Keratinocyte (primary cell): ENCODE results near the gene TEKTIP1. TPM values are rescaled to one million over a fixed set of nuclear protein-coding genes. Genes with fewer than 3 reads are reported as not detected.

Experiments
- DNase-seq: peaks from one replicate; pipeline ENCODE4 v3.0.0-alpha.2; 2011; ENCODE audit warnings: low read depth, missing footprints, low spot score
- FAIRE-seq: peaks from 2 replicates; lab custom pipeline; 2011; peaks lifted over from hg19 to GRCh38; lab: Jason Lieb, UNC
- H2AFZ ChIP-seq: 2 replicates; pipeline ENCODE4 v1.6.0; 2012; ENCODE audit warnings: low read length, control low read depth, inconsistent platforms; ENCODE audit not compliant: control insufficient read depth
- H3K27ac ChIP-seq: 2 replicates; pipeline ENCODE4 v1.5.1; 2011; ENCODE audit warnings: low read length; ENCODE audit not compliant: control insufficient read depth, insufficient read depth
- H3K27me3 ChIP-seq: 3 replicates; pipeline ENCODE4 v1.6.0; 2011; ENCODE audit warnings: low read length; ENCODE audit not compliant: control insufficient read depth, insufficient read depth; ENCODE audit errors: extremely low read depth
- H3K36me3 ChIP-seq, 2 experiments: 2 replicates in 1 of 2; 3 replicates in 1 of 2; pipeline ENCODE4 v1.5.1; 2011; ENCODE audit warnings: low read length in 2 of 2, mild to moderate bottlenecking in 1 of 2; ENCODE audit not compliant: control insufficient read depth in 2 of 2, insufficient read depth in 2 of 2; ENCODE audit errors: extremely low read depth in 1 of 2
- H3K4me1 ChIP-seq: 3 replicates; pipeline ENCODE4 v1.5.1; 2011; ENCODE audit warnings: low read length; ENCODE audit not compliant: control insufficient read depth, insufficient read depth; ENCODE audit errors: extremely low read depth
- H3K4me2 ChIP-seq: 3 replicates; pipeline ENCODE4 v1.6.0; 2011; ENCODE audit warnings: low read depth, low read length; ENCODE audit not compliant: control insufficient read depth, insufficient read depth; ENCODE audit errors: extremely low read depth
- H3K4me3 ChIP-seq, 3 experiments: fragments of 200-600 bp in 1 of 3; sonication (generic) in 1 of 3; 2 replicates in 2 of 3; 3 replicates in 1 of 3; pipeline ENCODE4 v1.5.1; 2011 to 2016; ENCODE audit warnings: low read length in 3 of 3, mild to moderate bottlenecking in 3 of 3, control low read depth in 2 of 3, inconsistent platforms in 1 of 3, low read depth in 1 of 3, mixed read lengths in 1 of 3, mixed run types in 1 of 3, moderate library complexity in 1 of 3; ENCODE audit not compliant: control insufficient read depth in 2 of 3, insufficient read depth in 2 of 3; ENCODE audit errors: extremely low read depth in 1 of 3
- H3K79me2 ChIP-seq: 2 replicates; pipeline ENCODE4 v1.6.0; 2012; ENCODE audit warnings: low read length; ENCODE audit not compliant: control insufficient read depth, insufficient read depth
- H3K9ac ChIP-seq: 3 replicates; pipeline ENCODE4 v1.6.0; 2011; ENCODE audit warnings: low read length; ENCODE audit not compliant: control insufficient read depth, insufficient read depth; ENCODE audit errors: extremely low read depth
- H3K9me1 ChIP-seq: 3 replicates; pipeline ENCODE4 v1.6.0; 2011; ENCODE audit warnings: low read length; ENCODE audit not compliant: control insufficient read depth, insufficient read depth; ENCODE audit errors: extremely low read depth
- H3K9me3 ChIP-seq: 2 replicates; pipeline ENCODE4 v1.5.1; 2012; ENCODE audit warnings: low read depth, low read length; ENCODE audit not compliant: control insufficient read depth
- H4K20me1 ChIP-seq: 3 replicates; pipeline ENCODE4 v1.6.0; 2011; ENCODE audit warnings: low read length; ENCODE audit not compliant: control insufficient read depth, insufficient read depth; ENCODE audit errors: extremely low read depth
- CTCF ChIP-seq, 3 experiments: IDR thresholded peaks in 1 of 3; conservative IDR thresholded peaks in 1 of 3; optimal IDR thresholded peaks in 1 of 3; 2 replicates in 2 of 3; 3 replicates in 1 of 3; pipeline versions ENCODE3 to v1.5.1; 2011; ENCODE audit warnings: low read length in 3 of 3, mild to moderate bottlenecking in 3 of 3, moderate library complexity in 2 of 3, control low read depth in 1 of 3, inconsistent platforms in 1 of 3; ENCODE audit not compliant: insufficient read depth in 2 of 3; ENCODE audit errors: extremely low read depth in 1 of 3
- EZH2 ChIP-seq: IDR thresholded peaks from one replicate; pipeline ENCODE4 v1.6.1; 2012; ENCODE audit warnings: inconsistent platforms, mild to moderate bottlenecking, low read length, moderate library complexity
- dilution Hi-C: fragments of 300-500 bp; cut with MboI; formaldehyde crosslinking; loops from one replicate; pipeline ENCODE4 v1.7.0; 2020; ENCODE audit warnings: low sequenced_read_pairs; ENCODE audit not compliant: extremely low pct_ligation_motif_present
- polyA plus RNA-seq, 5 experiments: library from polyadenylated mRNA; depleted of rRNA in 3 of 5; stranded (reverse) in 3 of 5; stranded (forward) in 1 of 5; unstranded in 1 of 5; fragments of >200 nt; gene quantifications; 1 replicate in 1 of 5; 2 replicates in 3 of 5; 3 replicates in 1 of 5; pipeline versions ENCODE4 v1.2.1 to v1.2.3, GENCODE V29; 2011 to 2012; ENCODE audit warnings: missing spikeins in 2 of 5, low read depth in 1 of 5, low replicate concordance in 1 of 5

Gene TEKTIP1
- polyA plus RNA-seq, 1 donor (not counting 4 experiments of a cell fraction or from before 2014, with no cell fraction given) = not detected

GRCh38 chr19:3500429-3501101 lies 38.4 kb upstream of the TEKTIP1 start, which contains the start of gene DOHH:
TSS of gene DOHH (minus strand) at chr19:3500674. CDS start at chr19:3496814, 3,860 bp downstream.
- Histone ChIP-seq H3K36me3 (peaks cover 0 to 11% of the 10 kb centered on the region in 2 experiments), H3K9me3 (no peaks in the 10 kb centered on the region), H3K4me1 (peaks cover 10% of the 10 kb centered on the region), H2AFZ (peak within 1 kb of the TSS; percentile 99), H3K9me1 (peaks cover 3% of the 10 kb centered on the region), H3K9ac (peak within 1 kb of the TSS; percentile 99), H3K27ac (peak within 1 kb of the TSS; percentile 99), H3K4me2 (peak within 1 kb of the TSS; percentile 92), H3K79me2 (peaks cover 30% of the 10 kb centered on the region), H3K27me3 (no peaks in the 10 kb centered on the region), H4K20me1 (no peaks in the 10 kb centered on the region), H3K4me3 (peak within 1 kb of the TSS; percentile 78 to 99 (median 97))
- dilution Hi-C loops = no loop called here
- FAIRE-seq (peak; percentile 76), DNase-seq (peak; percentile 93)
- TF ChIP-seq EZH2 (no peak), CTCF (optimal IDR thresholded peaks at IDR 0.05 in 1 of 3, IDR thresholded peaks at IDR 0.05 in 1 of 3, conservative IDR thresholded peaks at IDR 0.05 in 1 of 3; ENCODE audit: extremely low read depth in 1 of 3, insufficient read depth in 2 of 3, low read length in 3 of 3) (no peak)

GRCh38 chr19:3501780-3502179 lies 37.2 kb upstream of the TEKTIP1 start:
- Histone ChIP-seq H3K9ac (no peak overlapping the region), H2AFZ (no peak overlapping the region), H4K20me1 (no peaks in the 10 kb centered on the region), H3K27ac (no peak overlapping the region), H3K4me2 (no peak overlapping the region), H3K4me1 (peaks cover 10% of the 10 kb centered on the region), H3K9me1 (peaks cover 3% of the 10 kb centered on the region), H3K27me3 (no peaks in the 10 kb centered on the region), H3K36me3 (peaks cover 0 to 6% of the 10 kb centered on the region in 2 experiments), H3K9me3 (no peaks in the 10 kb centered on the region), H3K4me3 (no peak overlapping the region), H3K79me2 (peaks cover 34% of the 10 kb centered on the region)
- no peak for DNase-seq
- dilution Hi-C loops = no loop called here
- TF ChIP-seq CTCF (optimal IDR thresholded peaks at IDR 0.05 in 1 of 3, IDR thresholded peaks at IDR 0.05 in 1 of 3, conservative IDR thresholded peaks at IDR 0.05 in 1 of 3; ENCODE audit: extremely low read depth in 1 of 3, insufficient read depth in 2 of 3, low read length in 3 of 3) (no peak), EZH2 (no peak)
- no peak for FAIRE-seq
